H9 (cell line): ENCODE data around the gene C1orf21. TPM values are rescaled to one million over a fixed set of nuclear protein-coding genes. Genes with fewer than 3 reads are reported as not detected.

Source experiments
- DNase-seq: peaks from one replicate; pipeline ENCODE4 v3.0.0-alpha.2; 2017
- H2AFZ ChIP-seq: one replicate; pipeline ENCODE4 v1.6.1; 2013; ENCODE audit warnings: mild to moderate bottlenecking, low read length, control low read depth, moderate library complexity
- H2AK5ac ChIP-seq: 2 replicates; pipeline ENCODE4 v1.6.1; 2013; ENCODE audit warnings: low read length, control low read depth, mixed read lengths; ENCODE audit not compliant: insufficient read length
- H2BK120ac ChIP-seq: one replicate; pipeline ENCODE4 v1.6.1; 2013; ENCODE audit warnings: low read depth, mild to moderate bottlenecking, low read length, control low read depth, inconsistent platforms; ENCODE audit not compliant: poor library complexity, severe bottlenecking
- H2BK12ac ChIP-seq: 2 replicates; pipeline ENCODE4 v1.6.1; 2013; ENCODE audit warnings: low read length, control low read depth, mixed read lengths, low read depth; ENCODE audit not compliant: insufficient read length
- H2BK15ac ChIP-seq: 2 replicates; pipeline ENCODE4 v1.6.1; 2013; ENCODE audit warnings: low read depth, low read length, control low read depth
- H2BK20ac ChIP-seq: one replicate; pipeline ENCODE4 v1.6.1; 2013; ENCODE audit warnings: low read depth, mild to moderate bottlenecking, low read length, control low read depth, inconsistent platforms; ENCODE audit not compliant: poor library complexity, severe bottlenecking
- H2BK5ac ChIP-seq: 2 replicates; pipeline ENCODE4 v1.6.1; 2013; ENCODE audit warnings: low read length, control low read depth, mixed read lengths; ENCODE audit not compliant: insufficient read length
- H3K14ac ChIP-seq: 2 replicates; pipeline ENCODE4 v1.6.1; 2013; ENCODE audit warnings: low read length, control low read depth; ENCODE audit not compliant: insufficient read depth
- H3K18ac ChIP-seq: 2 replicates; pipeline ENCODE4 v1.6.1; 2013; ENCODE audit warnings: low read depth, mild to moderate bottlenecking, mixed read lengths, low read length, control low read depth; ENCODE audit not compliant: insufficient read length
- H3K23ac ChIP-seq: 2 replicates; pipeline ENCODE4 v1.6.1; 2013; ENCODE audit warnings: low read length, control low read depth, mixed read lengths, low read depth; ENCODE audit not compliant: insufficient read length
- H3K23me2 ChIP-seq: 2 replicates; pipeline ENCODE4 v1.6.1; 2013; ENCODE audit warnings: low read depth, mild to moderate bottlenecking, mixed read lengths, low read length, control low read depth; ENCODE audit not compliant: insufficient read length, poor library complexity, severe bottlenecking
- H3K27ac ChIP-seq: 2 replicates; pipeline ENCODE4 v1.5.1; 2013; ENCODE audit warnings: low read length, control low read depth, mixed read lengths, low read depth; ENCODE audit not compliant: insufficient read length
- H3K27me3 ChIP-seq: 2 replicates; pipeline ENCODE4 v1.6.1; 2013; ENCODE audit warnings: low read length, control low read depth, inconsistent platforms; ENCODE audit not compliant: insufficient read depth
- H3K4ac ChIP-seq: 2 replicates; pipeline ENCODE4 v1.6.1; 2013; ENCODE audit warnings: low read depth, mild to moderate bottlenecking, control low read depth, inconsistent platforms, low read length, moderate library complexity
- H3K4me1 ChIP-seq: 2 replicates; pipeline ENCODE4 v1.6.1; 2013; ENCODE audit warnings: low read length, control low read depth, inconsistent platforms; ENCODE audit not compliant: insufficient read depth
- H3K4me2 ChIP-seq: 2 replicates; pipeline ENCODE4 v1.6.1; 2013; ENCODE audit warnings: low read length, control low read depth, mixed read lengths; ENCODE audit not compliant: insufficient read length, insufficient read depth
- H3K56ac ChIP-seq: 2 replicates; pipeline ENCODE4 v1.6.1; 2013; ENCODE audit warnings: low read depth, mild to moderate bottlenecking, mixed read lengths, low read length, control low read depth; ENCODE audit not compliant: insufficient read length
- H3K79me1 ChIP-seq: 2 replicates; pipeline ENCODE4 v1.6.1; 2013; ENCODE audit warnings: low read depth, mild to moderate bottlenecking, moderate library complexity, low read length, control low read depth, inconsistent platforms; ENCODE audit not compliant: insufficient read depth, poor library complexity, severe bottlenecking
- H3K79me2 ChIP-seq: 2 replicates; pipeline ENCODE4 v1.6.1; 2013; ENCODE audit warnings: low read length, control low read depth, inconsistent platforms; ENCODE audit not compliant: insufficient read depth
- H3K9ac ChIP-seq: 2 replicates; pipeline ENCODE4 v1.6.1; 2013; ENCODE audit warnings: low read length, control low read depth, mixed read lengths; ENCODE audit not compliant: insufficient read length; ENCODE audit errors: extremely low read depth
- H3K9me3 ChIP-seq: one replicate; pipeline ENCODE4 v1.6.1; 2013; ENCODE audit warnings: low read depth, low read length, inconsistent platforms; ENCODE audit not compliant: control insufficient read depth
- H3T11ph ChIP-seq: one replicate; pipeline ENCODE4 v1.6.1; 2013; ENCODE audit warnings: mild to moderate bottlenecking, low read length, control low read depth, inconsistent platforms
- H4K20me1 ChIP-seq: one replicate; pipeline ENCODE4 v1.6.1; 2013; ENCODE audit not compliant: control insufficient read depth, insufficient read length, insufficient read depth
- H4K5ac ChIP-seq: 2 replicates; pipeline ENCODE4 v1.6.1; 2013; ENCODE audit warnings: low read depth, mild to moderate bottlenecking, mixed read lengths, low read length, control low read depth; ENCODE audit not compliant: insufficient read length
- H4K8ac ChIP-seq: replicated peaks from 2 replicates; pipeline ENCODE4 v1.6.1; 2013; ENCODE audit warnings: low read length, control low read depth, mixed read lengths, low read depth; ENCODE audit not compliant: insufficient read length
- H4K91ac ChIP-seq: 2 replicates; pipeline ENCODE4 v1.6.1; 2013; ENCODE audit warnings: low read depth, mild to moderate bottlenecking, moderate library complexity, mixed read lengths, low read length, control low read depth; ENCODE audit not compliant: insufficient read length
- H3K27ac Mint-ChIP-seq, 3 experiments: 2 replicates in 2 of 3; 3 replicates in 1 of 3; pipeline ENCODE4 v1.8.0; 2020 to 2021; ENCODE audit warnings: mixed read lengths in 3 of 3, mild to moderate bottlenecking in 1 of 3, moderate library complexity in 1 of 3
- H3K27me3 Mint-ChIP-seq: 2 replicates; pipeline ENCODE4 v1.8.0; 2021; ENCODE audit warnings: low read depth, mild to moderate bottlenecking, moderate library complexity, mixed read lengths
- H3K36me3 Mint-ChIP-seq, 3 experiments: 2 replicates in 2 of 3; 3 replicates in 1 of 3; pipeline ENCODE4 v1.8.0; 2020 to 2021; ENCODE audit warnings: low read depth in 3 of 3, mixed read lengths in 3 of 3; ENCODE audit not compliant: insufficient read depth in 1 of 3
- H3K4me1 Mint-ChIP-seq, 2 experiments: 2 replicates each; pipeline ENCODE4 v1.8.0; 2020; ENCODE audit warnings: mixed read lengths in 2 of 2
- H3K4me3 Mint-ChIP-seq, 2 experiments: 2 replicates in 1 of 2; 3 replicates in 1 of 2; pipeline ENCODE4 v1.8.0; 2020 to 2021; ENCODE audit warnings: mild to moderate bottlenecking in 2 of 2, mixed read lengths in 2 of 2, moderate library complexity in 1 of 2
- H3K9me3 Mint-ChIP-seq, 2 experiments: 2 replicates in 1 of 2; 3 replicates in 1 of 2; pipeline ENCODE4 v1.8.0; 2020; ENCODE audit warnings: mild to moderate bottlenecking in 2 of 2, mixed read lengths in 2 of 2, moderate library complexity in 1 of 2
- CTCF ChIP-seq: fragments of 200-600 bp; sonication (generic); conservative IDR thresholded peaks from 3 replicates; pipeline ENCODE4 v1.8.0; 2021; ENCODE audit warnings: antibody characterized with exemption, mild to moderate bottlenecking
- WGBS: extraction: QIAGEN DNeasy Blood & Tissue Kit; methylation state at CpG from one replicate; pipeline ENCODE4 v1.1.7; 2013; ENCODE audit warnings: missing lambda C conversion rate, low lambda C conversion rate, mixed read lengths; ENCODE audit not compliant: insufficient read length; ENCODE audit errors: extremely low coverage; 5-methylcytosine and 5-hydroxymethylcytosine counted together
- total RNA-seq: library from RNA; stranded (reverse); gene quantifications from 2 replicates; pipeline ENCODE4 v1.2.1, GENCODE V29; 2021

C1orf21 gene
- total RNA-seq, 1 experiment from 2014 or later: 36.0 TPM

- Histone ChIP-seq H2AFZ (no peak overlapping the region), H3K23me2 (no peaks in the 10 kb centered on the region), H2BK15ac (no peak overlapping the region), H3K18ac (no peak overlapping the region), H2BK20ac (no peak overlapping the region), H2BK120ac (no peak overlapping the region), H4K91ac (no peak overlapping the region), H3K23ac (no peak overlapping the region), H4K8ac (no peak overlapping the region), H3K27me3 (no peaks in the 10 kb centered on the region), H3K79me1 (no peaks in the 10 kb centered on the region), H3K4ac (no peak overlapping the region), H4K20me1 (no peaks in the 10 kb centered on the region), H3K14ac (no peak overlapping the region), H3K4me1 (no peaks in the 10 kb centered on the region), H3K9me3 (no peaks in the 10 kb centered on the region), H3K79me2 (no peaks in the 10 kb centered on the region), H4K5ac (no peak overlapping the region), H3T11ph (no peak overlapping the region), H3K9ac (no peak overlapping the region), H3K4me2 (no peak overlapping the region), H2BK12ac (no peak overlapping the region), H2AK5ac (no peak overlapping the region), H2BK5ac (no peak overlapping the region), H3K27ac (no peak overlapping the region), H3K56ac (no peak overlapping the region)
- Mint-ChIP-seq H3K4me1 (peaks cover 22 to 32% of the 10 kb centered on the region in 2 experiments), H3K36me3 (peaks cover 3 to 32% (median 5%) of the 10 kb centered on the region in 3 experiments; a peak in 4 of 7 replicates), H3K4me3 (no peak overlapping the region), H3K27me3 (no peaks in the 10 kb centered on the region), H3K27ac (no peak overlapping the region; a peak in 1 of 7 replicates), H3K9me3 (no peaks in the 10 kb centered on the region)
- no peak for DNase-seq
- no CpG with 5 or more reads among the region's 3 CpGs for WGBS
- TF ChIP-seq CTCF: no peak
Observed at GRCh38 chr1:184506481-184506880, 119.7 kb downstream of the C1orf21 start.
